ENCODE data around the gene ABHD2. TPM values are rescaled to one million over a fixed set of nuclear protein-coding genes. Genes with fewer than 3 reads are reported as not detected.

Gene ABHD2
- total RNA-seq, 1 donor from 2014 or later, result 48.8 TPM

DNA sequence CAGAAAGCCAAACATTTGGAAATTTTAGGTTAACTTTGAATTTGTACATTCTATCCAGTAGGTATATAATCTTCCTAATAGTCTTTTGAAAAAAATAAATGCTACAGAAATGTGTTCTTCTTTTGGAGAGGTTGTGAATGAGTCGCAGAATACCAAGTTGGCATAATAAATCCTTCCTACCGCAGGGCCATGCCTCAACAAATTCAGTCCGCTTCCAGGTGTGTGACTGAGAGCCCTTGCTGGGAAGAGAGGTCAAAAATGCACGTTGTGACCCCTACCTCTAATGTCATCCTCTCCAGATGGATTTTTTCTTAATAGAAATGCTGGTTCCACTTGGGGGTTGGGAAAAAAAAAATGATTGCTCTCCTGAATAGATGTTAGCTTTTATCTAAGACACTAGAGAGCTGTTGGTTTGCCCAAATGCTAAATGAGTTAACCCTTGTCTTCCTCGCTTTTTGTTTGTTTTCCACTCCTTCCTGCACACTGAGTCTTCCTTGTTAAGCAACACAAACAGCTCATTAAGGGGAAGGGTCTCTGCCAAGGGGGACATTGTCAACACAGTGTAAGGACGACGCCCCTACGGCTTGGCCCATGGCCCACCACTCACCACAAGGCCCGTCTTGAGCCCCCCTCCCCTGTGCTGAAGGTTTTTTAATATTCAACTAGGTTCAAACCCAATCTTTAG, 99.2 kb downstream of the ABHD2 start:
- Mint-ChIP-seq H3K27me3 (no peaks in the 10 kb centered on the region), H3K4me3 (no peak overlapping the region), H3K9me3 (no peaks in the 10 kb centered on the region), H3K27ac (no peak overlapping the region), H3K4me1 (no peaks in the 10 kb centered on the region), H3K36me3 (ENCODE audit: low read depth) (peaks cover 75% of the 10 kb centered on the region)
- POLR2A ChIA-PET, result no interaction called here
- TF ChIP-seq, protein P1, sequence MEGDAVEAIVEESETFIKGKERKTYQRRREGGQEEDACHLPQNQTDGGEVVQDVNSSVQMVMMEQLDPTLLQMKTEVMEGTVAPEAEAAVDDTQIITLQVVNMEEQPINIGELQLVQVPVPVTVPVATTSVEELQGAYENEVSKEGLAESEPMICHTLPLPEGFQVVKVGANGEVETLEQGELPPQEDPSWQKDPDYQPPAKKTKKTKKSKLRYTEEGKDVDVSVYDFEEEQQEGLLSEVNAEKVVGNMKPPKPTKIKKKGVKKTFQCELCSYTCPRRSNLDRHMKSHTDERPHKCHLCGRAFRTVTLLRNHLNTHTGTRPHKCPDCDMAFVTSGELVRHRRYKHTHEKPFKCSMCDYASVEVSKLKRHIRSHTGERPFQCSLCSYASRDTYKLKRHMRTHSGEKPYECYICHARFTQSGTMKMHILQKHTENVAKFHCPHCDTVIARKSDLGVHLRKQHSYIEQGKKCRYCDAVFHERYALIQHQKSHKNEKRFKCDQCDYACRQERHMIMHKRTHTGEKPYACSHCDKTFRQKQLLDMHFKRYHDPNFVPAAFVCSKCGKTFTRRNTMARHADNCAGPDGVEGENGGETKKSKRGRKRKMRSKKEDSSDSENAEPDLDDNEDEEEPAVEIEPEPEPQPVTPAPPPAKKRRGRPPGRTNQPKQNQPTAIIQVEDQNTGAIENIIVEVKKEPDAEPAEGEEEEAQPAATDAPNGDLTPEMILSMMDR (IDR thresholded peaks at IDR 0.05), result no peak
- intact Hi-C loops (cut with micrococcal nuclease), result no loop called here
- CTCF ChIA-PET, result no interaction called here
- ATAC-seq (ENCODE audit: low read depth), result no peak
- no peak for DNase-seq

DNA sequence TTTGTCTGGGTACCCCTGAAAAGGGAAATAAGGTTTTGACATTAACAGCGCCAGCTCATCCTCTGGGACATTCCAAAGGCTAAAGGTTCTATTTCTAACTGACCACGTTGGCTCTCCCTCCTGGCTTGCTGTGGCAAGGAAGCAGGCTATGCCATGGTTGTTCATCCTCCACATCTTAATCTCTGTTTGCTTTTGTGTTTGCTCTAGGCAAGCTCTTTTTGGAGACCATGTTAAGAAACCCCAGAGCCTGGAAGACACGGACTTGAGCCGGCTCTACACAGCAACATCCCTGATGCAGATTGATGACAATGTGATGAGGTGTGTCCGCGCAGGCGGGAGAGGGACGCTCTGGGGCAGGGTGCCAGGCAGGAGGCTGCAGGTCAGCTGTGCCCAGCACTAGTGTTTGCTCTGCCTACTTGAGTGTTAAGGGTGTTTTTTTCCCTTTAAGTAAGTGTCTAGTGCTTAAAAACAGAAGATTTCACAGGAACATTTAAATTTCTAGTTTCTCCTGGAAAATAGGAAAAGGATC, 99.8 kb downstream of the ABHD2 start:
- TF ChIP-seq, protein P1 (IDR thresholded peaks at IDR 0.05), result no peak
- Mint-ChIP-seq H3K4me1 (no peaks in the 10 kb centered on the region), H3K27ac (no peak overlapping the region), H3K36me3 (ENCODE audit: low read depth) (peaks cover 77% of the 10 kb centered on the region), H3K9me3 (no peaks in the 10 kb centered on the region), H3K27me3 (no peaks in the 10 kb centered on the region), H3K4me3 (no peak overlapping the region)
- no peak for ATAC-seq (ENCODE audit: low read depth)
- intact Hi-C loops (cut with micrococcal nuclease), result no loop called here
- POLR2A ChIA-PET, result no interaction called here
- CTCF ChIA-PET, result no interaction called here
- DNase-seq, result no peak

- ATAC-seq (ENCODE audit: low read depth) (no peak), DNase-seq (no peak)
- Mint-ChIP-seq H3K36me3 (ENCODE audit: low read depth) (peaks cover 84% of the 10 kb centered on the region), H3K9me3 (no peaks in the 10 kb centered on the region), H3K27me3 (no peaks in the 10 kb centered on the region), H3K27ac (no peak overlapping the region), H3K4me3 (no peak overlapping the region), H3K4me1 (no peaks in the 10 kb centered on the region)
- intact Hi-C loops (cut with micrococcal nuclease), result no loop called here
- CTCF ChIA-PET, result interaction anchor here (1.0 to 5.0 kb wide), 2 partner anchors 15 to 287 kb away, joined by 3 to 17 read pairs; no protein-coding TSS in a partner anchor
- TF ChIP-seq, protein P1 (IDR thresholded peaks at IDR 0.05), result no peak
- POLR2A ChIA-PET, result no interaction called here
Observed at GRCh38 chr15:89192136-89192535, 103.9 kb downstream of the ABHD2 start.

GRCh38 chr15:89192766-89193165, 104.5 kb downstream of the ABHD2 start:
- H3K36me3 Mint-ChIP-seq (ENCODE audit: low read depth), result peaks cover 81% of the 10 kb centered on the region

GRCh38 chr15:89194608-89195007, 106.4 kb downstream of the ABHD2 start:
- H3K4me3 Mint-ChIP-seq, result no peak overlapping the region
- no peak for ATAC-seq (ENCODE audit: low read depth)
- no peaks in the 10 kb centered on the region for H3K4me1 Mint-ChIP-seq
- no peaks in the 10 kb centered on the region for H3K9me3 Mint-ChIP-seq
- DNase-seq, result no peak
- no peak overlapping the region for H3K27ac Mint-ChIP-seq
- ChIA-PET POLR2A (no interaction called here), CTCF (interaction anchor here (5.0 kb wide), 1 partner anchor 12 kb away, joined by 17 read pairs; no protein-coding TSS in a partner anchor)
- intact Hi-C loops (cut with micrococcal nuclease), result no loop called here
- H3K36me3 Mint-ChIP-seq (ENCODE audit: low read depth), result peaks cover 68% of the 10 kb centered on the region
- no peaks in the 10 kb centered on the region for H3K27me3 Mint-ChIP-seq
- TF ChIP-seq, protein P1 (IDR thresholded peaks at IDR 0.05), result no peak

More at GRCh38 chr15:89192766-89193165, 104.5 kb downstream of the ABHD2 start:
- H3K4me3 Mint-ChIP-seq, result no peak overlapping the region
- no peaks in the 10 kb centered on the region for H3K4me1 Mint-ChIP-seq
- DNase-seq, result no peak
- H3K9me3 Mint-ChIP-seq, result no peaks in the 10 kb centered on the region
- intact Hi-C loops (cut with micrococcal nuclease), result no loop called here
- H3K27me3 Mint-ChIP-seq, result no peaks in the 10 kb centered on the region
- POLR2A ChIA-PET, result no interaction called here
- no peak overlapping the region for H3K27ac Mint-ChIP-seq
- ATAC-seq (ENCODE audit: low read depth), result no peak
- TF ChIP-seq, protein P1 (IDR thresholded peaks at IDR 0.05), result no peak
- CTCF ChIA-PET, result interaction anchor here (1.0 to 5.0 kb wide), 2 partner anchors 14 to 287 kb away, joined by 3 to 17 read pairs; no protein-coding TSS in a partner anchor

All from activated B cell treated with CpG ODN at 0.5 μM for 24 hours (primary cell).